Fibroblast of mammary gland (primary cell): ENCODE results near the gene TLE4.

ENCODE experiments used
- DNase-seq: peaks from one replicate; pipeline ENCODE4 v3.0.0-alpha.2; 2010; ENCODE audit warnings: low read depth
- H3K4me3 ChIP-seq: 2 replicates; pipeline ENCODE4 v1.5.1; 2011; ENCODE audit warnings: low read depth, mild to moderate bottlenecking, low read length, moderate library complexity; ENCODE audit not compliant: control insufficient read depth
- CTCF ChIP-seq: conservative IDR thresholded peaks from 2 replicates; pipeline ENCODE4 v1.5.1; 2011; ENCODE audit warnings: low read depth, low read length, inconsistent platforms; ENCODE audit not compliant: control insufficient read depth, insufficient read depth

Gene TLE4

DNA sequence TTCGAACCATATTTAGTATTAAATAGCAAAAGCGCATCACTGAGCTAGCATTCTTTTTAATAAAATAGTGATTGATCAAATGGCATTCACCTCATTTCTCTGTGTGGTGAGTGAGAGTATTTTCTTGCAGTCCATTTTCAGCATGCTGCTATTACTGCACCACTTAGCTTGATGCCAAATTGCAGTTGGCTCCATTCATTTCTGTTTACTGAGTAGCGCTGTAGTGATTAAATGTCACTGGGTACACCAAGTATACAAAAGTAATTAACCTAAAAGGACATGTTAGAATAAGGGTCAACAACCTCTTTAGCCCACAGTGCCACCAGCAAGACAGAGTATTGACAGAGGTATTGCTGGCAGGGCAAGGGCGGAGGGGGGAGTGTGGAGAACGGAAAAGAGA, 122.0 kb downstream of the TLE4 start:
- H3K4me3 ChIP-seq, result no peak overlapping the region
- DNase-seq, result no peak
- no peak for TF ChIP-seq CTCF

GRCh38 chr9:79694208-79694607, 122.4 kb downstream of the TLE4 start:
- no peak for DNase-seq
- no peak overlapping the region for H3K4me3 ChIP-seq
- no peak for TF ChIP-seq CTCF

DNA sequence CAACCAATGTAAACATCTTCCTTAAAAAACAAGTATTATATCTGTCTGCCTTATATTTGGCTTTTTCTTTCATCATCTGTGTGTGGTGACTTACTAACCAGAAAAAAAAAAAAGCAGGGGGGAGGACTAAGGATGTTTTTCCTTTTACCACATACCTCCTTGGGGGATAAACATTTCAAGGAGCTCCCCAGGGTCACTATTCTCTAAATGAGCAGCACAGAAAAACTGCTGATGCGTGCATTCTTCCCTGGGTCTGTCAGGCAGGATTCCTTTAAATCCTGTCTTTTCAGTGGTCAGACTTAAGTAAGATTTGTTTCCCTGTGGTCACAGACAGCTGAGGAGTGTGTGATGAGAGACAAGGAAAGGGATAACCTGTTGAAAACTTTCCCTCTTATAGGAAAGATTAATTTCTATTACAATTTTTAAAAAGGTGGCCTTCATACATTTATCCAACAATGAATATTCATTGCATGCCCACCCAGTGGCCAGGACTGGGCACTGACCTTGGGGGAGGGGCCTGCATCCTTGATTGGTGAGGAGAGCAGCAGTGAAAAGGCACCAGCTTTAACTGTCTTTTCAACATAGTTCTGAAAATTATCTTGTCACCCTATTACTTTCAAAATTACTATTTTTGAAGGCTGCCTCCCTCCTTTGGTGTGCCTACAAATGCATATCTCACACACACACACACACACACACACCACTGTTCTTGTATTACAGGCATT, 123.1 kb downstream of the TLE4 start:
- no peak overlapping the region for H3K4me3 ChIP-seq
- peak; percentile 85 for DNase-seq
- no peak for TF ChIP-seq CTCF

GRCh38 chr9:79695531-79696175, 123.9 kb downstream of the TLE4 start:
- no peak for DNase-seq
- TF ChIP-seq CTCF, result no peak
- H3K4me3 ChIP-seq, result no peak overlapping the region

DNA sequence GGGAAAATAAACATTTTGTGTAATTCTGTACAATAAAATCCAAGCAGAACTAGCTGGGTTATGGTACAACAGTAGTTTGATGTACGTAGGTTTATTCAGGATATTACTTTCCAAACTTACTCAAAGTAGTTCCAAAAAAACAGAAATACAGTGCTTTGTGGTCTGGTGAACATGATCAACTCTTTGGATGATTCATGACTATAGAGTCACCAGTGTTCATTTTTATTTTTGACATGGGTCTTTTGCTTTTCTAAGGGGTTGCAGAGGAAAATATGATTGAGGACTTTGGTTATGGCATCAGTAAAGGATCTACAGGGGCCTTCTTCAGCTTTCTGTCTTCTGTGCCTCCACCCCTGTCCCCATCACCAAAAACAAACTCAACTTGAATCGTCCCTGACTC, 127.2 kb downstream of the TLE4 start:
- no peak for DNase-seq
- H3K4me3 ChIP-seq, result no peak overlapping the region
- no peak for TF ChIP-seq CTCF

DNA sequence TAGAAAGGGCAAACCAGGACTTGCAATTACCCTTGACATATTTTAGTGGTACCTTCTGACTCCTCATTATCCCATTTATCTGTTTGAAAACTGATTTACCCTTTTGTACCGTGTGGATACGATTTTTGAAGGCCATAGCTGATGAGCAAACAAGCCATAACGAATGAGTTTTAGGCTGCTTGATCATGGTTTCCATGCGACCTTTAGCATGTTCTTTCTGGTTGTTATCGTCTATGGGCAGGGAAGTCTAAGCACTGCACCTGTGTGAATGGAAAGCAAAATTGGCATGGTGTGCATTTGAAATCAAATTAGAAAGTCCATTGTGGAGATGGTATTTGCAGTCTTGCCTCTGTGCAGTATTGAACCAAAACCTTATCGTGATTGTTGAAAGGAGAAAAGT, 127.7 kb downstream of the TLE4 start:
- H3K4me3 ChIP-seq, result no peak overlapping the region
- no peak for DNase-seq
- no peak for TF ChIP-seq CTCF
